ENCODE results near the gene CTBP2. TPM values are rescaled to one million over a fixed set of nuclear protein-coding genes. Genes with fewer than 3 reads are reported as not detected.
A peak's percentile ranks its signal among the peaks of the same experiment; 100 is the strongest.

The CTBP2 gene
- total and polyA plus RNA-seq, 8 donors: 21.3 to 169 (median 61.6) TPM

DNA sequence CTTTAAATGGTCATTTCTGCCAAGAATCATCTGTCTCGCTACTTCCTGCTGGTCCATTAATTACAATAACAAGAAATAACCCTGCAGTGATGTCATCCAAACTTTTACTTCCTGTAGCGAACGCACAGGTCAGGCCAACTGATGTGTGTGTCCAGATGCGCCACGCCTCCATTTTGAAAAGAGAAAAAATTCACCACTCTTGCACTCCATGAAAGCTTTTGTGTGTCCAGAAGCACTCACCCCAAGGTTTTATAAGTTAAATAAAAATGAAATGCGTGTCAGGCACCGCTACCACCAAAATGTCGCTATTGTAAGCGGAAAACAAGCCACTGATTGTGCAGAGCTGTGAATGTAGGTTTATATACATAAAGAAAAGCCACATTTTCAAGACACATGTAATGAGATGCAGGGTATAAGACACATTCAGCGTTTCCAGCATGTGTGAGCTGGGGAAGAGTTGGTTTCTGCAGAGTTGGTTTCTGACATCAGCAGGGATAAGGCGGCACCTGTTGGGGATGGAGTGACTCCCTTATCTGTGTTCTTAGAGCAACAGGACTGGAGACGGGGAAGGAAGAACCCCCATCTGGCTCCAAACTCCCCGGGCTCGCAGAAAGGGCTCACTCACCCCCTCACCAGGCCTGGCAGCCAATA lies 83.3 kb downstream of the CTBP2 start:
- Histone ChIP-seq H3K27ac (peak overlapping the region in 3 of 5 donors; percentile 17 to 35 (median 26)), H3K9me3 (no peaks in the 10 kb centered on the region), H3K4me3 (no peak overlapping the region), H3K36me3 (peaks cover 0 to 56% (median 25%) of the 10 kb centered on the region in 4 donors), H3K27me3 (no peaks in the 10 kb centered on the region), H3K4me1 (peaks cover 0 to 27% (median 13%) of the 10 kb centered on the region in 4 donors)
- intact Hi-C loops (cut with DNase I; ENCODE audit: low total_unique reads): no loop called here
- no peak for TF ChIP-seq EP300 (IDR thresholded peaks at IDR 0.05)
- TF ChIP-seq, protein P1, sequence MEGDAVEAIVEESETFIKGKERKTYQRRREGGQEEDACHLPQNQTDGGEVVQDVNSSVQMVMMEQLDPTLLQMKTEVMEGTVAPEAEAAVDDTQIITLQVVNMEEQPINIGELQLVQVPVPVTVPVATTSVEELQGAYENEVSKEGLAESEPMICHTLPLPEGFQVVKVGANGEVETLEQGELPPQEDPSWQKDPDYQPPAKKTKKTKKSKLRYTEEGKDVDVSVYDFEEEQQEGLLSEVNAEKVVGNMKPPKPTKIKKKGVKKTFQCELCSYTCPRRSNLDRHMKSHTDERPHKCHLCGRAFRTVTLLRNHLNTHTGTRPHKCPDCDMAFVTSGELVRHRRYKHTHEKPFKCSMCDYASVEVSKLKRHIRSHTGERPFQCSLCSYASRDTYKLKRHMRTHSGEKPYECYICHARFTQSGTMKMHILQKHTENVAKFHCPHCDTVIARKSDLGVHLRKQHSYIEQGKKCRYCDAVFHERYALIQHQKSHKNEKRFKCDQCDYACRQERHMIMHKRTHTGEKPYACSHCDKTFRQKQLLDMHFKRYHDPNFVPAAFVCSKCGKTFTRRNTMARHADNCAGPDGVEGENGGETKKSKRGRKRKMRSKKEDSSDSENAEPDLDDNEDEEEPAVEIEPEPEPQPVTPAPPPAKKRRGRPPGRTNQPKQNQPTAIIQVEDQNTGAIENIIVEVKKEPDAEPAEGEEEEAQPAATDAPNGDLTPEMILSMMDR (IDR thresholded peaks at IDR 0.05): no peak
- TF ChIP-seq POLR2A (IDR thresholded peaks at IDR 0.05): no peak
- TF ChIP-seq POLR2AphosphoS5 (IDR thresholded peaks at IDR 0.05): no peak
- 80 to 83% (median 81%) methylated on average over 14 of the region's 14 CpGs for WGBS, 5 donors
- peak in 1 of 2 donors; percentile 82 for DNase-seq

DNA sequence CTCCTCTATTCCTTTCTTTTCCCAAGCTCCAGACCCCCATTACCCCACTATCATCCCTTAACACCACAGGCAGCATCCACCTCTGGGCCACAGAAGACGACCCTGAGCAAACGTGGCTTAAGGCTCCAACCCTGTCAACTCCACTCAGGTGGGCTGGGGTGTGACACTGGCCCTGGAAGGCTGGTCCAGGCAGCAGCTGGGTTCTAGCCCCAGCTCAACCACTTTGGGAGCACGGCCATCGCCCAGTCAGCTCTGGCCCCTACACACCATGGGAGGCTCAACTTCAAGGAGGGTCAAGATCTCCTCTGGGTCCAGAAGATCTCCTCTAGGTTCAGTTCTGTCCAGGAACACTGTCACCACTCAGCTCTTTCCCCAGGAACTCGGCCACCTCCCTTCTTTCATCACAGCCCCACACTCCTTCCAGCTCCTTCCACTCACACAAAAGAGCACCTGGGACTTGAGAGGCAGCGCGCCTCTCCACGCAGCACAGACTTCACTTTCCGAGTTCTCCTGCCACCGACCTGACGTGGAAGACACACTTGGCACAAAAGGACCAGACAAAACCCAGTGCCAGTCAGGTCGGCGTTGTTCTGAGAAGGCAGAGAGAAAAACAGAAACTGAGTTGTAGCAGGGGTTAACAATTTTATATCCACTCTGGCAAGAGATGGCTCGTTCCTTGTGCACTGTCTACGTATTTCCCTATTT lies 84.1 kb downstream of the CTBP2 start:
- H3K4me3 ChIP-seq: no peak overlapping the region
- no peaks in the 10 kb centered on the region for H3K9me3 ChIP-seq
- no peak for TF ChIP-seq EP300 (IDR thresholded peaks at IDR 0.05)
- no peak for TF ChIP-seq POLR2AphosphoS5 (IDR thresholded peaks at IDR 0.05)
- no peak for TF ChIP-seq POLR2A (IDR thresholded peaks at IDR 0.05)
- TF ChIP-seq, protein P1 (IDR thresholded peaks at IDR 0.05): no peak
- peaks cover 0 to 20% (median 9%) of the 10 kb centered on the region in 4 donors for H3K4me1 ChIP-seq
- no peaks in the 10 kb centered on the region for H3K27me3 ChIP-seq
- intact Hi-C loops (cut with DNase I; ENCODE audit: low total_unique reads): no loop called here
- peaks cover 0 to 62% (median 27%) of the 10 kb centered on the region in 4 donors for H3K36me3 ChIP-seq
- WGBS, 5 donors: 77 to 89% (median 85%) methylated on average over 15 of the region's 15 CpGs
- peak overlapping the region in 2 of 5 donors; percentile 4 to 35 for H3K27ac ChIP-seq
- DNase-seq: no peak

GRCh38 chr10:125073996-125074395 lies 86.4 kb downstream of the CTBP2 start:
- TF ChIP-seq POLR2AphosphoS5 (IDR thresholded peaks at IDR 0.05) (no peak), POLR2A (IDR thresholded peaks at IDR 0.05) (no peak), EP300 (IDR thresholded peaks at IDR 0.05) (no peak)
- TF ChIP-seq, protein P1 (IDR thresholded peaks at IDR 0.05): no peak
- intact Hi-C loops (cut with DNase I; ENCODE audit: low total_unique reads): no loop called here
- Histone ChIP-seq H3K9me3 (no peaks in the 10 kb centered on the region), H3K27ac (no peak overlapping the region), H3K36me3 (peaks cover 0 to 52% (median 25%) of the 10 kb centered on the region in 4 donors), H3K27me3 (no peaks in the 10 kb centered on the region), H3K4me1 (peaks cover 0 to 13% (median 3%) of the 10 kb centered on the region in 4 donors), H3K4me3 (no peak overlapping the region)
- no peak for DNase-seq

DNA sequence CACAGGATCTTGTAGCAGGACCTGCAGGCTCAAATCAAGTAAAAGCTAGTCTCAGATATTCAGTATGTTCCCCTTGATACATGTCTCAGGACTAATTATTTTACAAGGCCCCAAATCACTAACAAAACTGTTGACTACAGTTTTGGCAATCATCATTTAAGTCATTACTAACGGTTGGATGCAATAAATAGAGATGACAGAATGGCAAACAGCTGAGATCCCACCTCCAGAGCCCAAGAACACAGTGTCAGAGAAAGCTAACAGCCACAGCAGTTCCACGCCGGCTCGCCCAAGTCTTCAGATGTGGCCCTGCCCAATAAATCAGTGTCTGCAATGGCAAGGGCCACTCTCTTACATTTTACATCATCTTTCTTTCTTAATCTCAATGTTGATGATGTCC lies 87.6 kb downstream of the CTBP2 start:
- H3K27me3 ChIP-seq: no peaks in the 10 kb centered on the region
- H3K9me3 ChIP-seq: no peaks in the 10 kb centered on the region
- 76 to 86% (median 81%) methylated on average over 4 of the region's 4 CpGs for WGBS, 5 donors
- H3K27ac ChIP-seq: no peak overlapping the region
- DNase-seq: no peak
- H3K4me1 ChIP-seq: peaks cover 0 to 21% (median 13%) of the 10 kb centered on the region in 4 donors
- no peak overlapping the region for H3K4me3 ChIP-seq
- TF ChIP-seq EP300 (IDR thresholded peaks at IDR 0.05) (no peak), POLR2AphosphoS5 (IDR thresholded peaks at IDR 0.05) (no peak), POLR2A (IDR thresholded peaks at IDR 0.05) (no peak)
- TF ChIP-seq, protein P1 (IDR thresholded peaks at IDR 0.05): no peak
- intact Hi-C loops (cut with DNase I; ENCODE audit: low total_unique reads): no loop called here
- peaks cover 0 to 52% (median 25%) of the 10 kb centered on the region in 4 donors for H3K36me3 ChIP-seq

Measured in stomach (tissue), 9 donors.